GM12878 (cell line): ENCODE data around the gene VSTM2B. TPM values are rescaled to one million over a fixed set of nuclear protein-coding genes. Genes with fewer than 3 reads are reported as not detected.

Source experiments
- ATAC-seq: fragments of 200-7000 bp; cut with Tn5 transposase; 3 replicates; pipeline ENCODE4 v1.9.1; 2020; ENCODE audit warnings: mild to moderate bottlenecking, moderate library complexity
- BruUV-seq: library from RNA; stranded (reverse); fragments of 400-500 nt; replicated peaks from 2 replicates; lab custom pipeline; 2021; lab: Mats Ljungman, UMichigan
- CTCF ChIA-PET: fragments of 300-600 bp; sonication (Branson Sonifier 250); formaldehyde crosslinking; extraction: SDS; loops from one replicate; lab custom pipeline; 2021; ENCODE audit warnings: inconsistent platforms; lab: Yijun Ruan, JAX
- POLR2A ChIA-PET: fragments of 350-600 bp; formaldehyde crosslinking; extraction: SDS; loops from one replicate; lab custom pipeline; 2021; ENCODE audit warnings: inconsistent platforms; lab: Charles Lee
- RAD21 ChIA-PET: fragments of 300-600 bp; sonication (Branson Sonifier 250); formaldehyde crosslinking; loops from one replicate; lab custom pipeline; 2023; ENCODE audit warnings: antibody characterized with exemption; ENCODE audit not compliant: unreplicated experiment; lab: Charles Lee
- SMC1A ChIA-PET: fragments of 300-600 bp; sonication (Branson Sonifier 250); formaldehyde crosslinking; loops from one replicate; lab custom pipeline; 2023; ENCODE audit not compliant: unreplicated experiment, uncharacterized antibody; lab: Charles Lee
- DNase-seq: peaks from one replicate; pipeline ENCODE4 v3.0.0-alpha.2; 2011; ENCODE audit warnings: low read depth, low spot score
- FAIRE-seq: peaks from 3 replicates; lab custom pipeline; 2011; peaks lifted over from hg19 to GRCh38; lab: Jason Lieb, UNC
- H2AFZ ChIP-seq: 2 replicates; pipeline ENCODE4 v1.6.0; 2011; ENCODE audit warnings: low read depth, low read length, control low read depth; ENCODE audit not compliant: control insufficient read depth
- H3K27ac ChIP-seq: 2 replicates; pipeline ENCODE4 v1.5.1; 2011; ENCODE audit warnings: control low read depth; ENCODE audit not compliant: control insufficient read depth, insufficient read depth
- H3K27me3 ChIP-seq, 2 experiments: replicated peaks in 1 of 2; 2 replicates each; pipeline versions ENCODE4 v1.6.0 to v1.6.1; 2011; ENCODE audit warnings: low read length in 1 of 2; ENCODE audit not compliant: control insufficient read depth in 2 of 2, insufficient read depth in 2 of 2
- H3K36me3 ChIP-seq, 2 experiments: 2 replicates each; pipeline ENCODE4 v1.5.1; 2011; ENCODE audit warnings: low read length in 1 of 2; ENCODE audit not compliant: control insufficient read depth in 2 of 2, insufficient read depth in 2 of 2
- H3K4me1 ChIP-seq: 2 replicates; pipeline ENCODE4 v1.6.1; 2011; ENCODE audit warnings: mild to moderate bottlenecking, low read length, moderate library complexity, mixed read lengths; ENCODE audit not compliant: control insufficient read depth, insufficient read depth
- H3K4me2 ChIP-seq: 2 replicates; pipeline ENCODE4 v1.6.0; 2011; ENCODE audit warnings: control low read depth; ENCODE audit not compliant: control insufficient read depth, insufficient read depth
- H3K4me3 ChIP-seq: fragments of 200-600 bp; sonication (generic); 2 replicates; pipeline ENCODE4 v1.5.1; 2016
- H3K79me2 ChIP-seq: 2 replicates; pipeline ENCODE4 v1.6.0; 2011; ENCODE audit warnings: low read length; ENCODE audit not compliant: control insufficient read depth, insufficient read depth
- H3K9ac ChIP-seq: 2 replicates; pipeline ENCODE4 v1.8.0; 2011; ENCODE audit warnings: low read length, control low read depth, mixed read lengths; ENCODE audit not compliant: control insufficient read depth, insufficient read depth
- H3K9me3 ChIP-seq: replicated peaks from 3 replicates; pipeline ENCODE4 v1.5.1; 2011; ENCODE audit warnings: mild to moderate bottlenecking, low read length; ENCODE audit not compliant: control insufficient read depth, insufficient read depth
- H4K20me1 ChIP-seq: 2 replicates; pipeline ENCODE4 v1.6.0; 2011; ENCODE audit not compliant: control insufficient read depth, insufficient read depth
- CBX5 ChIP-seq: sonication (generic); IDR thresholded peaks from 2 replicates; pipeline ENCODE4 v1.6.1; 2016; ENCODE audit warnings: low read depth, moderate library complexity, mild to moderate bottlenecking, inconsistent platforms
- CEBPB ChIP-seq, 2 experiments: fragments of 150-350 bp in 1 of 2; IDR thresholded peaks; 2 replicates each; pipeline ENCODE4 v1.6.1; 2012 to 2014; ENCODE audit warnings: low read depth in 2 of 2, low read length in 2 of 2, borderline replicate concordance in 1 of 2, inconsistent platforms in 1 of 2
- CHD1 ChIP-seq: IDR thresholded peaks from 2 replicates; pipeline ENCODE4 v1.6.1; 2012; ENCODE audit warnings: low read depth, low read length, improper control_type of control experiment
- CREB1 ChIP-seq: IDR thresholded peaks from 2 replicates; pipeline ENCODE4 v1.6.1; 2012; ENCODE audit warnings: low read depth, mild to moderate bottlenecking, inconsistent platforms
- CTCF ChIP-seq, 3 experiments: IDR thresholded peaks in 2 of 3; conservative IDR thresholded peaks in 1 of 3; 2 replicates each; pipeline ENCODE4 v1.5.1; 2011; ENCODE audit warnings: low read depth in 3 of 3, low read length in 3 of 3, mild to moderate bottlenecking in 3 of 3, control low read depth in 2 of 3, moderate library complexity in 2 of 3, inconsistent platforms in 1 of 3, mixed read lengths in 1 of 3; ENCODE audit not compliant: control insufficient read depth in 2 of 3, insufficient read depth in 1 of 3; ENCODE audit errors: extremely low read depth in 1 of 3
- ELK1 ChIP-seq: IDR thresholded peaks from 2 replicates; pipeline ENCODE4 v1.6.1; 2012; ENCODE audit warnings: low read depth, low read length, improper control_type of control experiment
- FOXK2 ChIP-seq: fragments of 450-650 bp; IDR thresholded peaks from 2 replicates; pipeline ENCODE4 v1.6.1; 2017; ENCODE audit warnings: mild to moderate bottlenecking, moderate library complexity
- HSF1 ChIP-seq: fragments of 150-350 bp; IDR thresholded peaks from 2 replicates; pipeline ENCODE4 v1.6.1; 2014; ENCODE audit warnings: mild to moderate bottlenecking, low read depth, low read length
- KLF5 ChIP-seq: fragments of 450-650 bp; IDR thresholded peaks from 2 replicates; pipeline ENCODE4 v1.6.1; 2014; ENCODE audit warnings: mild to moderate bottlenecking; ENCODE audit not compliant: partially characterized antibody
- NFYA ChIP-seq: IDR thresholded peaks from 2 replicates; pipeline ENCODE4 v1.6.1; 2011; ENCODE audit warnings: low read depth, mild to moderate bottlenecking, low read length, improper control_type of control experiment, borderline replicate concordance
- SIN3A ChIP-seq: IDR thresholded peaks from 2 replicates; pipeline ENCODE4 v1.6.1; 2012; ENCODE audit warnings: low read depth, low read length, improper control_type of control experiment
- SRF ChIP-seq, 2 experiments: IDR thresholded peaks; 2 replicates each; pipeline ENCODE4 v1.6.1; 2011; ENCODE audit warnings: low read depth in 2 of 2, low read length in 2 of 2, mild to moderate bottlenecking in 1 of 2, moderate library complexity in 1 of 2
- SUZ12 ChIP-seq: fragments of 200-600 bp; sonication (generic); IDR thresholded peaks from one replicate; pipeline ENCODE4 v1.6.1; 2018; ENCODE audit warnings: antibody characterized with exemption, mild to moderate bottlenecking; ENCODE audit not compliant: unreplicated experiment
- TCF7 ChIP-seq: IDR thresholded peaks from 2 replicates; pipeline ENCODE4 v1.6.1; 2014; ENCODE audit warnings: antibody characterized with exemption, borderline replicate concordance
- YBX1 ChIP-seq: fragments of 450-650 bp; IDR thresholded peaks from 2 replicates; pipeline ENCODE4 v1.6.1; 2016; ENCODE audit warnings: antibody characterized with exemption
- WGBS: methylation state at CpG from one replicate; pipeline ENCODE4 v1.1.6; 2016; ENCODE audit warnings: low lambda C conversion rate; ENCODE audit not compliant: insufficient replicate concordance, insufficient coverage; ENCODE audit errors: missing lambda C conversion rate; 5-methylcytosine and 5-hydroxymethylcytosine counted together
- in situ Hi-C: fragments of 300-500 bp; cut with MboI; formaldehyde crosslinking; loops from 9 replicates; pipeline ENCODE4 v1.14.3; 2018; ENCODE audit warnings: mixed read lengths
- intact Hi-C: fragments of 100-400 bp; cut with micrococcal nuclease; formaldehyde crosslinking; loops from one replicate; pipeline ENCODE4 v1.14.2; 2022; ENCODE audit not compliant: unreplicated experiment
- polyA plus RNA-seq, 11 experiments: library from polyadenylated mRNA; depleted of rRNA in 4 of 11; unstranded in 6 of 11; stranded (reverse) in 5 of 11; fragments of >200 nt; fragmentation: Nextera tagmentation in 4 of 11; fragmentation: Illumina TruSeq in 1 of 11; extraction: Ambion mirVana in 4 of 11; extraction: Trizol in 1 of 11; gene quantifications; 1 replicate in 1 of 11; 2 replicates in 10 of 11; pipeline versions ENCODE4 v1.2.1 to v1.2.3, GENCODE V29; 2011 to 2016; ENCODE audit warnings: inconsistent platforms in 2 of 11, missing spikeins in 2 of 11, low read depth in 1 of 11
- total RNA-seq, 4 experiments: library from RNA; depleted of rRNA in 3 of 4; stranded (reverse); fragments of >200 nt in 3 of 4; fragmentation: Illumina TruSeq in 1 of 4; extraction: Trizol in 1 of 4; gene quantifications; 2 replicates each; pipeline versions ENCODE4 v1.2.1 to v1.2.3, GENCODE V29; 2013 to 2021

VSTM2B gene
- total and polyA plus RNA-seq, 10 of the 15 experiments (the other 5 are each of a cell fraction or from before 2014, with no cell fraction given), result not detected

GRCh38 chr19:29535214-29535831 is 9.5 kb downstream of the VSTM2B start (continued):
- TF ChIP-seq CTCF (IDR thresholded peaks at IDR 0.05 in 2 of 3, conservative IDR thresholded peaks at IDR 0.05 in 1 of 3; ENCODE audit: control insufficient read depth in 2 of 3, extremely low read depth in 1 of 3, insufficient read depth in 1 of 3, low read depth in 3 of 3, low read length in 3 of 3) (no peak), SIN3A (no peak)

GRCh38 chr19:29535984-29536508 is 10.3 kb downstream of the VSTM2B start:
- H3K9ac ChIP-seq, result no peak overlapping the region
- H3K27ac ChIP-seq, result no peak overlapping the region
- DNase-seq, result no peak
- BruUV-seq, result no TSS peak
- no peaks in the 10 kb centered on the region; a peak in 2 of 4 replicates for H3K27me3 ChIP-seq
- ChIA-PET POLR2A (no interaction called here), RAD21 (no interaction called here), CTCF (interaction anchor here (0.9 kb wide), 1 partner anchor 71 kb away, joined by 4 read pairs; no protein-coding TSS in a partner anchor), SMC1A (interaction anchor here (1.0 kb wide), 1 partner anchor 8 kb away, joined by 3 read pairs; no protein-coding TSS in a partner anchor)
- no peaks in the 10 kb centered on the region for H4K20me1 ChIP-seq
- ATAC-seq, result no peak
- H3K9me3 ChIP-seq, result no peaks in the 10 kb centered on the region; the same call in 2 of the 3 replicates
- H3K79me2 ChIP-seq, result no peaks in the 10 kb centered on the region
- no peak for FAIRE-seq
- no peak overlapping the region for H3K4me3 ChIP-seq
- H3K4me1 ChIP-seq, result no peaks in the 10 kb centered on the region
- no peak overlapping the region for H3K4me2 ChIP-seq
- WGBS, result 1% methylated on average over 4 of the region's 4 CpGs
- in situ Hi-C loops, result no loop called here
- H3K36me3 ChIP-seq, result no peaks in the 10 kb centered on the region
- H2AFZ ChIP-seq, result no peak overlapping the region
- intact Hi-C loops, result no loop called here
- TF ChIP-seq CEBPB (IDR thresholded peaks at IDR 0.05; ENCODE audit: borderline replicate concordance in 1 of 2, low read depth in 2 of 2, low read length in 2 of 2), result no peak
- no peak for TF ChIP-seq TCF7
- TF ChIP-seq NFYA, result no peak
- TF ChIP-seq CHD1, result no peak
- no peak for TF ChIP-seq YBX1
- no peak for TF ChIP-seq FOXK2
- TF ChIP-seq KLF5, result no peak
- TF ChIP-seq SRF (IDR thresholded peaks at IDR 0.05; ENCODE audit: low read depth in 2 of 2, low read length in 2 of 2), result no peak
- no peak for TF ChIP-seq CREB1
- TF ChIP-seq HSF1, result no peak
- TF ChIP-seq SUZ12, result no peak
- TF ChIP-seq CBX5, result no peak
- no peak for TF ChIP-seq ELK1
- no peak for TF ChIP-seq CTCF (IDR thresholded peaks at IDR 0.05 in 2 of 3, conservative IDR thresholded peaks at IDR 0.05 in 1 of 3; ENCODE audit: control insufficient read depth in 2 of 3, extremely low read depth in 1 of 3, insufficient read depth in 1 of 3, low read depth in 3 of 3, low read length in 3 of 3)
